PC-9 (cell line): ENCODE measurements around the gene LINGO1.
A peak's percentile ranks its signal among the peaks of the same experiment; 100 is the strongest.

ENCODE experiments used
- CTCF ChIP-seq: fragments of 200-600 bp; sonication (generic); conservative IDR thresholded peaks from 2 replicates; pipeline ENCODE4 v1.6.1; 2017; ENCODE audit warnings: mixed run types, antibody characterized with exemption, mild to moderate bottlenecking, moderate library complexity
- EZH2 ChIP-seq: fragments of 200-600 bp; sonication (generic); IDR thresholded peaks from 2 replicates; pipeline ENCODE4 v1.8.0; 2017; ENCODE audit warnings: antibody characterized with exemption, low read depth

- TF ChIP-seq CTCF (peak; percentile 50), EZH2 (no peak)
Observed at GRCh38 chr15:77659350-77660321, 26.9 kb upstream of the LINGO1 start.
